Gastrocnemius medialis (tissue), 4 donors: Measurements from ENCODE around the gene TUBB3.

Source experiments
- POLR2A ChIP-seq, 2 donors: fragments of 450-650 bp; IDR thresholded peaks; one replicate each; pipeline ENCODE4 v1.6.1; 2017; ENCODE audit warnings: antibody characterized with exemption in 2 of 2, mild to moderate bottlenecking in 2 of 2, moderate library complexity in 2 of 2
- TF ChIP-seq, protein P1 (sequence below), 5 experiments: fragments of 450-650 bp in 3 of 5; fragments of 200-600 bp in 2 of 5; sonication (generic) in 2 of 5; IDR thresholded peaks in 4 of 5; conservative IDR thresholded peaks in 1 of 5; 1 replicate in 4 of 5; 2 replicates in 1 of 5; pipeline ENCODE4 v1.5.1; 2016 to 2019; ENCODE audit warnings: antibody characterized with exemption in 5 of 5, mild to moderate bottlenecking in 3 of 5, moderate library complexity in 3 of 5

DNA sequence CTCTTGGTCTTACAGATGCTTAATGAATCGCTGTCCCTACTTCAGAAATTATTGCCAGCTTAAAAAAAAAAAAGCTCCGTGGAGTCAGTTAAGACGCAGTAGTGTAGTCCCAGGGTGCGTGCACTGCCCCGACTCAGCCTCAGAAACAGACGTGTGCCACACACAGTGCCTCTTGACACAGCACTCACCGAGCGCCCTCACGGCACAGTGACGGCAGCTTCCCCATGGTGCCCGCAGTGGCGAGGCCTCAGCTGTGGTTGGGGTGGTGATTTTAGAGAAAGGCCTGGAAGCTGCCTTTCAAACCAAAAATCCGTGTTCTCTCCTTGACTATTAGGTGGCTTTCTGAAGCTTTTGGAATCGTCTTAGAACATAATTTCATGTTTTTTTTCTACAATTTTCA lies 35.9 kb upstream of the TUBB3 start:
- no peak for TF ChIP-seq POLR2A (IDR thresholded peaks at IDR 0.05)
- TF ChIP-seq, protein P1, sequence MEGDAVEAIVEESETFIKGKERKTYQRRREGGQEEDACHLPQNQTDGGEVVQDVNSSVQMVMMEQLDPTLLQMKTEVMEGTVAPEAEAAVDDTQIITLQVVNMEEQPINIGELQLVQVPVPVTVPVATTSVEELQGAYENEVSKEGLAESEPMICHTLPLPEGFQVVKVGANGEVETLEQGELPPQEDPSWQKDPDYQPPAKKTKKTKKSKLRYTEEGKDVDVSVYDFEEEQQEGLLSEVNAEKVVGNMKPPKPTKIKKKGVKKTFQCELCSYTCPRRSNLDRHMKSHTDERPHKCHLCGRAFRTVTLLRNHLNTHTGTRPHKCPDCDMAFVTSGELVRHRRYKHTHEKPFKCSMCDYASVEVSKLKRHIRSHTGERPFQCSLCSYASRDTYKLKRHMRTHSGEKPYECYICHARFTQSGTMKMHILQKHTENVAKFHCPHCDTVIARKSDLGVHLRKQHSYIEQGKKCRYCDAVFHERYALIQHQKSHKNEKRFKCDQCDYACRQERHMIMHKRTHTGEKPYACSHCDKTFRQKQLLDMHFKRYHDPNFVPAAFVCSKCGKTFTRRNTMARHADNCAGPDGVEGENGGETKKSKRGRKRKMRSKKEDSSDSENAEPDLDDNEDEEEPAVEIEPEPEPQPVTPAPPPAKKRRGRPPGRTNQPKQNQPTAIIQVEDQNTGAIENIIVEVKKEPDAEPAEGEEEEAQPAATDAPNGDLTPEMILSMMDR (IDR thresholded peaks at IDR 0.05 in 4 of 5, conservative IDR thresholded peaks at IDR 0.05 in 1 of 5) = no peak
